GM23338 (cell line): ENCODE data around the gene BCO1. TPM values are rescaled to one million over a fixed set of nuclear protein-coding genes. Genes with fewer than 3 reads are reported as not detected.
"Not testable (repeated sequence)": the region's sequence is repeated elsewhere in the genome, so short reads cannot be mapped to it uniquely, and the experiment has no call there.

Experiments
- ATAC-seq: fragments of 200-7000 bp; cut with Tn5 transposase; 3 replicates; pipeline ENCODE4 v1.9.1; 2020
- DNase-seq: peaks from one replicate; pipeline ENCODE4 v3.0.0-alpha.2; 2015; ENCODE audit warnings: low spot score
- H2AFZ ChIP-seq: fragments of 200-600 bp; sonication (generic); 2 replicates; pipeline ENCODE4 v1.8.0; 2016; ENCODE audit warnings: antibody characterized with exemption, mild to moderate bottlenecking, moderate library complexity
- H3F3A ChIP-seq: fragments of 200-600 bp; sonication (generic); replicated peaks from 2 replicates; pipeline ENCODE4 v1.8.0; 2017; ENCODE audit warnings: antibody characterized with exemption, mixed run types, low read depth
- H3K27ac ChIP-seq: fragments of 200-600 bp; sonication (generic); 2 replicates; pipeline ENCODE4 v1.6.1; 2016; ENCODE audit warnings: low read depth
- H3K27me3 ChIP-seq: fragments of 200-600 bp; sonication (generic); 2 replicates; pipeline ENCODE4 v1.8.0; 2016; ENCODE audit warnings: mild to moderate bottlenecking, mixed run types, moderate library complexity; ENCODE audit not compliant: insufficient read depth
- H3K36me3 ChIP-seq: fragments of 200-600 bp; sonication (generic); 2 replicates; pipeline ENCODE4 v1.8.0; 2016; ENCODE audit warnings: mild to moderate bottlenecking; ENCODE audit not compliant: insufficient read depth
- H3K4me1 ChIP-seq: fragments of 200-600 bp; sonication (generic); 2 replicates; pipeline ENCODE4 v1.8.0; 2016; ENCODE audit warnings: mild to moderate bottlenecking, moderate library complexity; ENCODE audit not compliant: insufficient read depth
- H3K4me2 ChIP-seq: fragments of 200-600 bp; sonication (generic); 2 replicates; pipeline ENCODE4 v1.7.1; 2017; ENCODE audit warnings: mixed run types
- H3K4me3 ChIP-seq: fragments of 200-600 bp; sonication (generic); 2 replicates; pipeline ENCODE4 v1.6.1; 2016; ENCODE audit warnings: mixed run types
- H3K79me2 ChIP-seq: fragments of 200-600 bp; sonication (generic); replicated peaks from 2 replicates; pipeline ENCODE4 v1.8.0; 2017; ENCODE audit warnings: mild to moderate bottlenecking; ENCODE audit not compliant: insufficient read depth
- H3K9me2 ChIP-seq: fragments of 200-600 bp; sonication (generic); 2 replicates; pipeline ENCODE4 v1.8.0; 2017; ENCODE audit not compliant: insufficient read depth
- H4K20me1 ChIP-seq: fragments of 200-600 bp; sonication (generic); replicated peaks from 2 replicates; pipeline ENCODE4 v1.8.0; 2017; ENCODE audit warnings: mild to moderate bottlenecking; ENCODE audit not compliant: insufficient read depth
- H3K27ac Mint-ChIP-seq: 2 replicates; pipeline ENCODE4 v1.8.0; 2020; ENCODE audit warnings: inconsistent platforms, mild to moderate bottlenecking, moderate library complexity, mixed read lengths
- H3K27me3 Mint-ChIP-seq: 3 replicates; pipeline ENCODE4 v1.8.0; 2022; ENCODE audit warnings: low read depth, mild to moderate bottlenecking, moderate library complexity, mixed read lengths, inconsistent platforms; ENCODE audit not compliant: insufficient read depth, poor library complexity
- H3K36me3 Mint-ChIP-seq: 3 replicates; pipeline ENCODE4 v1.8.0; 2021; ENCODE audit warnings: low read depth, mild to moderate bottlenecking, inconsistent platforms, moderate library complexity, mixed read lengths
- H3K4me1 Mint-ChIP-seq: 3 replicates; pipeline ENCODE4 v1.8.0; 2020; ENCODE audit warnings: mild to moderate bottlenecking, inconsistent platforms, mixed read lengths
- H3K4me3 Mint-ChIP-seq: 3 replicates; pipeline ENCODE4 v1.8.0; 2021; ENCODE audit warnings: moderate library complexity, mild to moderate bottlenecking, inconsistent platforms, mixed read lengths
- H3K9me3 Mint-ChIP-seq: 3 replicates; pipeline ENCODE4 v1.8.0; 2020; ENCODE audit warnings: moderate library complexity, mild to moderate bottlenecking, inconsistent platforms, mixed read lengths
- CREB1 ChIP-seq: fragments of 250-450 bp; sonication (Bioruptor Pico); IDR thresholded peaks from 2 replicates; pipeline ENCODE4 v1.5.0; 2020; ENCODE audit warnings: low read depth, mild to moderate bottlenecking, moderate library complexity
- EZH2 ChIP-seq: fragments of 200-600 bp; sonication (generic); IDR thresholded peaks from one replicate; pipeline ENCODE4 v1.8.0; 2017; ENCODE audit warnings: antibody characterized with exemption, mild to moderate bottlenecking, low read depth; ENCODE audit not compliant: unreplicated experiment
- EZH2phosphoT487 ChIP-seq: fragments of 200-600 bp; sonication (generic); IDR thresholded peaks from one replicate; pipeline ENCODE4 v1.8.1; 2018; ENCODE audit warnings: antibody characterized with exemption; ENCODE audit not compliant: unreplicated experiment
- JUNB ChIP-seq: IDR thresholded peaks from one replicate; pipeline ENCODE4 v1.6.1; 2016; ENCODE audit warnings: antibody characterized with exemption; ENCODE audit not compliant: unreplicated experiment
- POLR2AphosphoS5 ChIP-seq: IDR thresholded peaks from 2 replicates; pipeline ENCODE4 v1.6.1; 2016; ENCODE audit warnings: antibody characterized with exemption, low read depth
- STAT1 ChIP-seq: IDR thresholded peaks from one replicate; pipeline ENCODE4 v1.6.1; 2016; ENCODE audit warnings: antibody characterized with exemption; ENCODE audit not compliant: unreplicated experiment
- ZNF331 ChIP-seq: fragments of 250-450 bp; sonication (Bioruptor Pico); IDR thresholded peaks from 2 replicates; pipeline ENCODE4 v1.5.0; 2020; ENCODE audit warnings: low read depth, mild to moderate bottlenecking, moderate library complexity
- ZNF462 ChIP-seq: fragments of 250-450 bp; sonication (Bioruptor Pico); IDR thresholded peaks from 2 replicates; pipeline ENCODE4 v1.5.0; 2020; ENCODE audit warnings: mild to moderate bottlenecking, moderate library complexity
- polyA plus RNA-seq: library from polyadenylated mRNA; unstranded; fragments of >200 nt; fragmentation: Nextera tagmentation; extraction: Ambion mirVana; gene quantifications from 2 replicates; pipeline ENCODE4 v1.2.1, GENCODE V29; 2016
- total RNA-seq: library from RNA; depleted of rRNA; stranded (reverse); fragments of >200 nt; shearing (Covaris generic); gene quantifications from 2 replicates; pipeline ENCODE4 v1.2.3, GENCODE V29; 2014
- TF ChIP-seq, protein P1 (sequence below), 2 experiments: fragments of 200-600 bp in 1 of 2; sonication (generic) in 1 of 2; conservative IDR thresholded peaks; 2 replicates each; pipeline versions ENCODE4 v1.5.1 to v1.6.1; 2016 to 2017; ENCODE audit warnings: antibody characterized with exemption in 2 of 2, low read depth in 2 of 2, mild to moderate bottlenecking in 2 of 2, moderate library complexity in 1 of 2
- TF ChIP-seq, protein P2 (sequence below): IDR thresholded peaks from one replicate; pipeline ENCODE4 v1.6.1; 2018; ENCODE audit warnings: antibody characterized with exemption; ENCODE audit not compliant: unreplicated experiment

Gene BCO1
- total and polyA plus RNA-seq, 2 experiments from 2014 or later, result 0.28 TPM; not detected in 1

DNA sequence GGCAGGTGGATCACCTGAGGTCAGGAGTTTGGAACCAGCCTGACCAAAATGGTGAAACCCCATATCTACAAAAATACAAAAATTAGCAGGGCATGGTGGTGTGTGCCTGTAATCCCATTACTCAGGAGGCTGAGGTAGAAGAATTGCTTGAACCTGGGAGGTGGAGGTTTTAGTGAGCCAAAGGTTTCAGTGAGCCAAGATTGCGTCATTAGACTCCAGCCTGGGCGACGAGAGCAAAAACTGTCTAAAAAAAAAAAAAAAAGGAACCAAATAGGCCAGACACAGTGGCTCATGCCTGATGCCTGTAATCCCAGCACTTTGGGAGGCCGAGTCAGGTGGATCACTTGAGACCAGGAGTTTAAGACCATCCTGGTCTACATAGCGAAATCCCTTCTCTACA is 12.8 kb upstream of the BCO1 start:
- H3K36me3 ChIP-seq, H3K4me3 Mint-ChIP-seq, H3K27me3 Mint-ChIP-seq, H3K27ac Mint-ChIP-seq, H4K20me1 ChIP-seq, H2AFZ ChIP-seq, H3K4me2 ChIP-seq, H3K9me3 Mint-ChIP-seq, H3K27me3 ChIP-seq, ATAC-seq, H3K4me1 ChIP-seq, H3K27ac ChIP-seq, H3F3A ChIP-seq, H3K36me3 Mint-ChIP-seq, H3K4me3 ChIP-seq, H3K4me1 Mint-ChIP-seq, H3K79me2 ChIP-seq, DNase-seq, H3K9me2 ChIP-seq: not testable (repeated sequence)

- DNase-seq (no peak), ATAC-seq (no peak)
- H3K36me3 ChIP-seq, result no peaks in the 10 kb centered on the region
- H3K4me3 ChIP-seq, result no peak overlapping the region
- no peaks in the 10 kb centered on the region for H3F3A ChIP-seq
- no peaks in the 10 kb centered on the region for H4K20me1 ChIP-seq
- no peaks in the 10 kb centered on the region for H3K27me3 ChIP-seq
- H3K4me1 ChIP-seq, result peaks cover 7% of the 10 kb centered on the region; the same call in 1 of the 2 replicates
- no peak overlapping the region for H3K4me3 Mint-ChIP-seq
- H3K27me3 Mint-ChIP-seq, result no peaks in the 10 kb centered on the region
- no peak overlapping the region for H3K27ac ChIP-seq
- H3K27ac Mint-ChIP-seq, result no peak overlapping the region
- no peaks in the 10 kb centered on the region for H3K9me2 ChIP-seq
- no peak overlapping the region for H3K4me2 ChIP-seq
- peaks cover 7% of the 10 kb centered on the region; the same call in 2 of the 3 replicates for H3K4me1 Mint-ChIP-seq
- H3K79me2 ChIP-seq, result no peaks in the 10 kb centered on the region
- H3K36me3 Mint-ChIP-seq, result no peaks in the 10 kb centered on the region
- H2AFZ ChIP-seq, result no peak overlapping the region
- H3K9me3 Mint-ChIP-seq, result no peaks in the 10 kb centered on the region
- TF ChIP-seq JUNB, result no peak
- no peak for TF ChIP-seq EZH2phosphoT487
- no peak for TF ChIP-seq POLR2AphosphoS5
- TF ChIP-seq ZNF331 (CRISPR knock-in tag), result no peak
- TF ChIP-seq, protein P1, sequence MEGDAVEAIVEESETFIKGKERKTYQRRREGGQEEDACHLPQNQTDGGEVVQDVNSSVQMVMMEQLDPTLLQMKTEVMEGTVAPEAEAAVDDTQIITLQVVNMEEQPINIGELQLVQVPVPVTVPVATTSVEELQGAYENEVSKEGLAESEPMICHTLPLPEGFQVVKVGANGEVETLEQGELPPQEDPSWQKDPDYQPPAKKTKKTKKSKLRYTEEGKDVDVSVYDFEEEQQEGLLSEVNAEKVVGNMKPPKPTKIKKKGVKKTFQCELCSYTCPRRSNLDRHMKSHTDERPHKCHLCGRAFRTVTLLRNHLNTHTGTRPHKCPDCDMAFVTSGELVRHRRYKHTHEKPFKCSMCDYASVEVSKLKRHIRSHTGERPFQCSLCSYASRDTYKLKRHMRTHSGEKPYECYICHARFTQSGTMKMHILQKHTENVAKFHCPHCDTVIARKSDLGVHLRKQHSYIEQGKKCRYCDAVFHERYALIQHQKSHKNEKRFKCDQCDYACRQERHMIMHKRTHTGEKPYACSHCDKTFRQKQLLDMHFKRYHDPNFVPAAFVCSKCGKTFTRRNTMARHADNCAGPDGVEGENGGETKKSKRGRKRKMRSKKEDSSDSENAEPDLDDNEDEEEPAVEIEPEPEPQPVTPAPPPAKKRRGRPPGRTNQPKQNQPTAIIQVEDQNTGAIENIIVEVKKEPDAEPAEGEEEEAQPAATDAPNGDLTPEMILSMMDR (conservative IDR thresholded peaks at IDR 0.05; ENCODE audit: low read depth in 2 of 2), result no peak
- no peak for TF ChIP-seq STAT1
- TF ChIP-seq, protein P2, sequence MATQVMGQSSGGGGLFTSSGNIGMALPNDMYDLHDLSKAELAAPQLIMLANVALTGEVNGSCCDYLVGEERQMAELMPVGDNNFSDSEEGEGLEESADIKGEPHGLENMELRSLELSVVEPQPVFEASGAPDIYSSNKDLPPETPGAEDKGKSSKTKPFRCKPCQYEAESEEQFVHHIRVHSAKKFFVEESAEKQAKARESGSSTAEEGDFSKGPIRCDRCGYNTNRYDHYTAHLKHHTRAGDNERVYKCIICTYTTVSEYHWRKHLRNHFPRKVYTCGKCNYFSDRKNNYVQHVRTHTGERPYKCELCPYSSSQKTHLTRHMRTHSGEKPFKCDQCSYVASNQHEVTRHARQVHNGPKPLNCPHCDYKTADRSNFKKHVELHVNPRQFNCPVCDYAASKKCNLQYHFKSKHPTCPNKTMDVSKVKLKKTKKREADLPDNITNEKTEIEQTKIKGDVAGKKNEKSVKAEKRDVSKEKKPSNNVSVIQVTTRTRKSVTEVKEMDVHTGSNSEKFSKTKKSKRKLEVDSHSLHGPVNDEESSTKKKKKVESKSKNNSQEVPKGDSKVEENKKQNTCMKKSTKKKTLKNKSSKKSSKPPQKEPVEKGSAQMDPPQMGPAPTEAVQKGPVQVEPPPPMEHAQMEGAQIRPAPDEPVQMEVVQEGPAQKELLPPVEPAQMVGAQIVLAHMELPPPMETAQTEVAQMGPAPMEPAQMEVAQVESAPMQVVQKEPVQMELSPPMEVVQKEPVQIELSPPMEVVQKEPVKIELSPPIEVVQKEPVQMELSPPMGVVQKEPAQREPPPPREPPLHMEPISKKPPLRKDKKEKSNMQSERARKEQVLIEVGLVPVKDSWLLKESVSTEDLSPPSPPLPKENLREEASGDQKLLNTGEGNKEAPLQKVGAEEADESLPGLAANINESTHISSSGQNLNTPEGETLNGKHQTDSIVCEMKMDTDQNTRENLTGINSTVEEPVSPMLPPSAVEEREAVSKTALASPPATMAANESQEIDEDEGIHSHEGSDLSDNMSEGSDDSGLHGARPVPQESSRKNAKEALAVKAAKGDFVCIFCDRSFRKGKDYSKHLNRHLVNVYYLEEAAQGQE, result no peak
- no peak for TF ChIP-seq ZNF462 (CRISPR knock-in tag)
- TF ChIP-seq CREB1, result no peak
- no peak for TF ChIP-seq EZH2
Measured at GRCh38 chr16:81227785-81228184, 10.7 kb upstream of the BCO1 start.
